A549 (cell line): ENCODE measurements around the gene CCDC187.
"Not testable (repeated sequence)": the region's sequence is repeated elsewhere in the genome, so short reads cannot be mapped to it uniquely, and the experiment has no call there.

Source experiments
- KDM1A ChIP-seq: fragments of 200-600 bp; sonication (generic); IDR thresholded peaks from 2 replicates; pipeline ENCODE4 v1.6.1; 2016; ENCODE audit warnings: low read depth, mild to moderate bottlenecking
- POLR2A ChIP-seq: IDR thresholded peaks from 2 replicates; pipeline ENCODE4 v1.6.1; 2012; ENCODE audit warnings: mild to moderate bottlenecking, low read length
- TF ChIP-seq, protein P1 (sequence below): fragments of >200 bp; sonication (Bioruptor Twin); formaldehyde crosslinking; IDR thresholded peaks from 3 replicates; pipeline ENCODE4 v1.5.1; 2016

- TF ChIP-seq, protein P1, sequence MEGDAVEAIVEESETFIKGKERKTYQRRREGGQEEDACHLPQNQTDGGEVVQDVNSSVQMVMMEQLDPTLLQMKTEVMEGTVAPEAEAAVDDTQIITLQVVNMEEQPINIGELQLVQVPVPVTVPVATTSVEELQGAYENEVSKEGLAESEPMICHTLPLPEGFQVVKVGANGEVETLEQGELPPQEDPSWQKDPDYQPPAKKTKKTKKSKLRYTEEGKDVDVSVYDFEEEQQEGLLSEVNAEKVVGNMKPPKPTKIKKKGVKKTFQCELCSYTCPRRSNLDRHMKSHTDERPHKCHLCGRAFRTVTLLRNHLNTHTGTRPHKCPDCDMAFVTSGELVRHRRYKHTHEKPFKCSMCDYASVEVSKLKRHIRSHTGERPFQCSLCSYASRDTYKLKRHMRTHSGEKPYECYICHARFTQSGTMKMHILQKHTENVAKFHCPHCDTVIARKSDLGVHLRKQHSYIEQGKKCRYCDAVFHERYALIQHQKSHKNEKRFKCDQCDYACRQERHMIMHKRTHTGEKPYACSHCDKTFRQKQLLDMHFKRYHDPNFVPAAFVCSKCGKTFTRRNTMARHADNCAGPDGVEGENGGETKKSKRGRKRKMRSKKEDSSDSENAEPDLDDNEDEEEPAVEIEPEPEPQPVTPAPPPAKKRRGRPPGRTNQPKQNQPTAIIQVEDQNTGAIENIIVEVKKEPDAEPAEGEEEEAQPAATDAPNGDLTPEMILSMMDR: not testable (repeated sequence)
- TF ChIP-seq POLR2A, KDM1A: not testable (repeated sequence)
Measured at GRCh38 chr9:136236471-136237410, 67.2 kb downstream of the CCDC187 start.
